AG20443 (cell line): ENCODE results near the gene IFTAP.
"Not testable (repeated sequence)": the region's sequence is repeated elsewhere in the genome, so short reads cannot be mapped to it uniquely, and the experiment has no call there.

Experiments
- DNase-seq: peaks from one replicate; pipeline ENCODE4 v3.0.0; 2012; ENCODE audit warnings: low spot score, mixed read lengths

IFTAP gene

GRCh38 chr11:36594316-36594989, at the start of gene IFTAP:
IFTAP (plus strand) TSS chr11:36594502; CDS start chr11:36610104, 15,602 bp downstream.
- DNase-seq: peak; percentile 91

DNA sequence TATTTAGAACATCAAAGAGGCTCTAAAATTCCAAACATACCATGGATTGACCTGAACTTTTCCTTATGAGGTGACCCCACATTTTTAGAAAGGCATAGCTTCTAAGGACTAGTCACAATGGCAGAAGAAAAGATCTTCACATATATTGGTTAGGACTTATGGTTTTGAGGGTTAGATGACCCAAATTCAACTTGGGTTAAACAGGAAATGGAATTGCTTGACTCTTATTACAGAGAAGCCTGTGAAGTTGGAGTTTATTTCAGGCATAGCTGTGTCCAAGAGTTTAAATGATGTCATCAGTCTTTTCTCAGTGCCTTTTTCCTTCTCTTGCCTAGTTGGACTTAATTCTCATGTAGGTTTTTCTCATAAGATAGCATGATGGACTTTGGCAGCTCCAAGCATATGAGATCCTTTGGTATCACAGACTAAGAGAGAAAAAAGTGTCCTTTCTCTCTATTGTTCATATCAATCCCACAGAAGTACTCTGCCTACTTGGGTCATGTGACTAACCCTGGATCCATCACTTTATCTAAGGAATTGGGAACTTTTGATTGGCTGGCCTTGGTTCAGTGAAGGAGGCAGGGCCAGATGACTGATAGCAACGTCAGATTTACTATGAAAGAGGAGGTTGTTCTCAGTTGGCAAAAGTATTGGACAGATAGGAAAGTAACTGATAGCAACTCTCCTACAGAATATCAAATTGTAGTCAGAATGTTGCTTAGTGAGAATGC, 43.8 kb upstream of the IFTAP start:
- DNase-seq: no peak

GRCh38 chr11:36557390-36557789, 36.9 kb upstream of the IFTAP start:
- not testable (repeated sequence) for DNase-seq

GRCh38 chr11:36557991-36558390, 36.3 kb upstream of the IFTAP start:
- no peak for DNase-seq

DNA sequence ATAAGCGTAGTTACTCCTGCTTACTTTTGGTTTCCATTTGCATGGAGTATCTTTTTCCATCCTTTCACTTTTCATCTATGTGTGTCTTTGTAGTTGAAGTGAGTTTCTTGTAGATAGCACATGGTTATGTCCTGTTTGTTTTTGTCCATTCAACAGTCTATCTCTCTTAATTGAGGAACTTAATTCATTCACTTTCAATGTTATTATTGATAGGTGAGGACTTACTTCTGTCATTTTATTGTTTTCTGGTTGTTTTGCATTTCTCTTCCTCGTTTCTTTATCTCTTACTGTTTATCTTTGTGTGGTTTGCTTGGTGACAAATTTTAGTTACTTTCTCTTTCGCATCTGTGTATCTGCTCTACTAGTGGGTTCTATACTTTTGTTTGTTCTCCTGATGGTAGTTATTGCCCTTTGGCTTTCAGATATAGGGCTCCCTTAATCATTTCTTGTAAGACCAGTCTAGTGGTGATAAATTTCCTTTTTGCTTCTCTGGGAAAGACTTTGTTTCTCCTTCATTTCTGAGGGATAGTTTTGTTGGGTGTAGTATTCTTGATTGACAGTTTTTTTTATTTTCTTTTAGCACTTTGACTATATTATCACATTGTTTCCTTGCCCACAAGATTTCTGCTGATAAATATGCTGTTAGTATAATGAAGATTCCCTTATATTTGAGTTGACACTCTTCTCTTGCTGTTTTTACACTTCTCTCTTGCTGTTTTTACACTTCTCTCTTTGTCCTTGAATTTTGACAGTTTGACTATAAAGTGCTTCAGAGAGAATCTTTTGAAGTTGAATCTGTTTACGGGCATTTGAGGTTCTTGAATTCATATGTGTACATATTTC, 35.5 kb upstream of the IFTAP start:
- no peak for DNase-seq

DNA sequence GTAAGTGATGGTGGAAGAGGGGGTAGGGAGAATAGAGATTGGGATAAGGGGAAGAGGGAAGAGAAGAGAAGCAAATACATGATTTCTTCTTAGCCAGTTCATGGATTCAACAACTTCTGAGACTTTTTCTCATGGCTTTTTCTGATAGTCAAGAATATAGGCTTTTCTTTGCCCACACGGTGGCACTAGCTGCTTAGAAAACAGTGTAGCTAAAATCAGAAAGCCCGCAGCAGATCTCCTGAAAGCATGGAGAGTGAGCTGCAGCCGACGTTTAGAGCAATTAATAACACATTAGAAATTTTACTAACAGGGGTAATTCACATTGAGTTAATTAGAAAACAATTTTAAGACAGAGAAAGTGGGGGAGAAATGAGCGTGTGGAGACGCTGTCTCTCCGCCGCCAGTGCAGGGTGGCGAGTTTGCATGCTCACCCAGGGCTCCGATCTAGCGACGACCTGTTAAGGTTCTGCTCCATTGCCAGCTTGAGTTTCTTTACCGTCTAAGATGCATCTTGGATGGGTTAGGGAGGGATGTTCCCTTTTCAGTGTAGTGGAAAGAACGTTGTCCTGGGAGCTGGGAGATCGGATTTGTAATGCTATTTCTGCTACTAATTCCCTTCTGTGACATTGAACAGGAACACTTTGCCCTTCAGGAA, 29.8 kb upstream of the IFTAP start:
- DNase-seq: peak; percentile 66

GRCh38 chr11:36565031-36565610, 29.2 kb upstream of the IFTAP start:
- no peak for DNase-seq

GRCh38 chr11:36566407-36567053, 27.8 kb upstream of the IFTAP start:
- DNase-seq: no peak

DNA sequence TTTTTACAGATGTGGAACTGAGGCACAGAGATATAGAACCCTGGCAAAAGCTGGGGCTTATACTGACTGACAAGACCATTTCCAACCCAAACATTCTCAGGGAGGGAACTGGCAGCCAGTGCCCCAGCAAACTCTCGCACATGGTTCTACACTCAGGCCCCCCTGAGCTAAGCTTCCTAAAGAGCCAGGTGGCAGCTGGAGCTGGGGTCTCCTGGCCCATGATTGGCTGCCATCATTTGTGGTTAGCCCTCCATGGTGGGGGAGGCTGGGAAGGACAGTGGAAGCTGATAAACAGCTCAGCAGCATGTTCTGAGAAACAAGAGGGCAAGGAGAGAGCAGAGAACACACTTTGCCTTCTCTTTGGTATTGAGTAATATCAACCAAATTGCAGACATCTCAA, 26.6 kb upstream of the IFTAP start, which contains the start of gene RAG1:
Gene RAG1 (plus strand): TSS at position 314 of the 400 bp plus-strand sequence. CDS start 5,298 bp downstream, outside the sequence.
- no peak for DNase-seq

DNA sequence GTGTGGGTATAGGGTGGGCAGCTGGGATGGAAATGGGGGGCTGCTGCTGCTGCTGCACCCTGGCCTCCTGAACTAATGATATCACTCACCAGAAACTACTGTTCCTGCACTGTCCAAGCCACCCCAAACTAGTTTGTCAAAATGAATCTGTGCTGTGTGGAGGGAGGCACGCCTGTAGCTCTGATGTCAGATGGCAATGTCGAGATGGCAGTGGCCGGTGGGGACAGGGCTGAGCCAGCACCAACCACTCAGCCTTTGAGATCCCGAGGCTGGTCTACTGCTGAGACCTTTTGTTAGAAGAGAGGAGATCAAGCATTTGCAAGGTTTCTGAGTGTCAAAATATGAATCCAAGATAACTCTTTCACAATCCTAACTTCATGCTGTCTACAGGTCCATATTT, 25.2 kb upstream of the IFTAP start:
- DNase-seq: no peak

GRCh38 chr11:36574486-36574885, 19.8 kb upstream of the IFTAP start:
- DNase-seq: no peak

- no peak for DNase-seq
Observed at GRCh38 chr11:36577373-36577772, 16.9 kb upstream of the IFTAP start.

GRCh38 chr11:36577859-36578258, 16.4 kb upstream of the IFTAP start:
- DNase-seq: peak; percentile 52

- no peak for DNase-seq
Observed at GRCh38 chr11:36578458-36578857, 15.8 kb upstream of the IFTAP start.

GRCh38 chr11:36581536-36581935, 12.8 kb upstream of the IFTAP start:
- DNase-seq: no peak

GRCh38 chr11:36583667-36584066, 10.6 kb upstream of the IFTAP start:
- DNase-seq: no peak

GRCh38 chr11:36586543-36586942, 7.8 kb upstream of the IFTAP start:
- no peak for DNase-seq

DNA sequence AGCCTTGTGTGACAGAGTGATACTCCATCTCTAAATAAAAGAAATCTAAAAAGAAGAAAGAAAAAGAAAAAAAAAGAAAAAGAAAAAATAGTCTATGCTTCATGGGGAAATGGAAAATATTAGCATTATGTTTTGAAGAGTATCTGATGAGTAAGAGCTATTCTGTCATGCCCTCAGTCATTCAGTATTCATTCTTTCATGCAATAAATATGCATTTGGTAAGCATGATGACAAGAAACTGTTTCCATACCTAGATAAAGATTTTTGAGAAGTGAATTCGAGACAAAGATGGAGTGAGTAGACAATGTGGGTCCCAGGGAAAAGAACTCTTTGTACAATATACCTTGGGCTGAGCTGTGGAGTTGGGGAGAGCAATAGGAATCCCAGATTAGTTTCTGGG, 6.2 kb upstream of the IFTAP start:
- DNase-seq: no peak

DNA sequence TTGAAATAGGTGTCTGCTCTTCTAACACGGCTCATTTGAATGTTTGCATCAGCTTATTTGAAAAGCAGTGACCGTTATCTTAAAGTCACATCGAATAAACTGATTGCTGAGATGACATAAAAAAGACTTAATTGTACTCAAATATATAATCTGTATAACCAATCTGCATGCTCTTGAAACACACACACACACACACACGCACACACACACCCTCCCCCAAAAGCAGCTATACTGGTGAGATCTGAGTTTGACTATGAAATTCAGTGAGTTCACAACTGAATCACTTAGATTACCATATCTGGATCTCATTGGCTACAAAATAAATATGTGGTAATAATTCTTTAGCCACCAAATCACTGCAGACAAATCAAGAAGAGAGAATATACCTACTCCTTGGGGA, 3.8 kb upstream of the IFTAP start:
- DNase-seq: no peak

- no peak for DNase-seq
Observed at GRCh38 chr11:36591433-36591832, 2.9 kb upstream of the IFTAP start.

GRCh38 chr11:36596880-36597279, 2.6 kb downstream of the IFTAP start:
- no peak for DNase-seq
